Endodermal cell (in vitro differentiated cells): Measurements from ENCODE around the gene C2orf92. TPM values are rescaled to one million over a fixed set of nuclear protein-coding genes. Genes with fewer than 3 reads are reported as not detected.

ENCODE experiments used
- DNase-seq: peaks from one replicate; pipeline ENCODE4 v3.0.0-alpha.2; 2017
- H3K27ac ChIP-seq: 2 replicates; pipeline ENCODE4 v1.5.1; 2013; ENCODE audit warnings: mild to moderate bottlenecking, low read depth, low read length, moderate library complexity
- H3K27me3 ChIP-seq: 2 replicates; pipeline ENCODE4 v1.6.1; 2013; ENCODE audit warnings: mild to moderate bottlenecking, low read length, moderate library complexity; ENCODE audit not compliant: insufficient read depth, control insufficient read depth, poor library complexity, severe bottlenecking
- H3K36me3 ChIP-seq: 2 replicates; pipeline ENCODE4 v1.7.0; 2013; ENCODE audit warnings: mild to moderate bottlenecking, low read length, moderate library complexity; ENCODE audit not compliant: control insufficient read depth, insufficient read depth
- H3K4me1 ChIP-seq: one replicate; pipeline ENCODE4 v1.7.0; 2013; ENCODE audit warnings: low read length; ENCODE audit not compliant: control insufficient read depth, insufficient read depth
- H3K4me3 ChIP-seq: 2 replicates; pipeline ENCODE4 v1.5.1; 2013; ENCODE audit warnings: mild to moderate bottlenecking, low read length, moderate library complexity
- H3K9ac ChIP-seq: 2 replicates; pipeline ENCODE4 v1.6.1; 2013; ENCODE audit warnings: mild to moderate bottlenecking, low read length, moderate library complexity; ENCODE audit not compliant: poor library complexity, severe bottlenecking; ENCODE audit errors: extremely low read depth
- H3K9me3 ChIP-seq: 2 replicates; pipeline ENCODE4 v1.6.1; 2013; ENCODE audit warnings: mild to moderate bottlenecking, low read length, moderate library complexity; ENCODE audit not compliant: control insufficient read depth
- H3K27ac Mint-ChIP-seq: 2 replicates; pipeline ENCODE4 v1.8.0; 2020; ENCODE audit warnings: mixed read lengths
- H3K27me3 Mint-ChIP-seq: 2 replicates; pipeline ENCODE4 v1.8.0; 2021; ENCODE audit warnings: mild to moderate bottlenecking, mixed read lengths; ENCODE audit not compliant: insufficient read depth
- H3K36me3 Mint-ChIP-seq: 2 replicates; pipeline ENCODE4 v1.8.0; 2020; ENCODE audit warnings: low read depth, mixed read lengths
- H3K4me1 Mint-ChIP-seq: 2 replicates; pipeline ENCODE4 v1.8.0; 2020; ENCODE audit warnings: mixed read lengths
- H3K4me3 Mint-ChIP-seq: 2 replicates; pipeline ENCODE4 v1.8.0; 2020; ENCODE audit warnings: mild to moderate bottlenecking, moderate library complexity, mixed read lengths
- H3K9me3 Mint-ChIP-seq: 2 replicates; pipeline ENCODE4 v1.8.0; 2020; ENCODE audit warnings: mild to moderate bottlenecking, mixed read lengths
- CTCF ChIP-seq: fragments of 200-600 bp; sonication (generic); conservative IDR thresholded peaks from 2 replicates; pipeline ENCODE4 v1.5.0; 2021; ENCODE audit warnings: antibody characterized with exemption, mild to moderate bottlenecking
- WGBS, 2 experiments: methylation state at CpG; one replicate each; pipeline versions ENCODE4 v1.1.5 to v1.1.7; 2013; ENCODE audit warnings: missing lambda C conversion rate in 2 of 2, mixed read lengths in 1 of 2; ENCODE audit not compliant: insufficient coverage in 1 of 2, insufficient read length in 1 of 2; 5-methylcytosine and 5-hydroxymethylcytosine counted together
- total RNA-seq, 2 donors: library from RNA; stranded (reverse); fragmentation: NEBNext Ultra II Directional in 1 of 2; extraction: Animal tissue kit (Norgen Biotek cat#: 25700) in 1 of 2; gene quantifications; 2 replicates in 1 of 2; 3 replicates in 1 of 2; pipeline ENCODE4 v1.2.1, GENCODE V29; 2021

C2orf92 gene
- total RNA-seq, 2 donors from 2014 or later = 12.5 to 17.4 TPM

GRCh38 chr2:97653874-97654273 lies 15.6 kb upstream of the C2orf92 start:
- 86% methylated on average over 1 of the region's 1 CpG; no CpG with 5 or more reads in 1 of the 2 experiments for WGBS, 2 experiments

GRCh38 chr2:97654309-97654708 lies 15.2 kb upstream of the C2orf92 start:
- Histone ChIP-seq H3K9me3 (peaks cover 9% of the 10 kb centered on the region), H3K27me3 (no peaks in the 10 kb centered on the region), H3K4me1 (no peaks in the 10 kb centered on the region), H3K4me3 (no peak overlapping the region), H3K9ac (no peak overlapping the region), H3K27ac (no peak overlapping the region), H3K36me3 (peaks cover 41% of the 10 kb centered on the region)
- Mint-ChIP-seq H3K27ac (no peak overlapping the region), H3K36me3 (peaks cover 69% of the 10 kb centered on the region), H3K4me3 (no peak overlapping the region), H3K27me3 (no peaks in the 10 kb centered on the region), H3K4me1 (no peaks in the 10 kb centered on the region), H3K9me3 (peaks cover 27% of the 10 kb centered on the region)
- DNase-seq = no peak
- TF ChIP-seq CTCF = no peak
- WGBS, 2 experiments = 86 to 88% methylated on average over 5 of the region's 5 CpGs

More at GRCh38 chr2:97653874-97654273, 15.6 kb upstream of the C2orf92 start:
- Mint-ChIP-seq H3K4me3 (no peak overlapping the region), H3K27me3 (no peaks in the 10 kb centered on the region), H3K4me1 (no peaks in the 10 kb centered on the region), H3K27ac (no peak overlapping the region), H3K9me3 (peaks cover 27% of the 10 kb centered on the region), H3K36me3 (peaks cover 74% of the 10 kb centered on the region)
- no peak for TF ChIP-seq CTCF
- Histone ChIP-seq H3K9me3 (peaks cover 9% of the 10 kb centered on the region), H3K36me3 (peaks cover 45% of the 10 kb centered on the region), H3K4me1 (no peaks in the 10 kb centered on the region), H3K9ac (no peak overlapping the region), H3K27me3 (no peaks in the 10 kb centered on the region), H3K27ac (no peak overlapping the region), H3K4me3 (no peak overlapping the region)
- no peak for DNase-seq

- Histone ChIP-seq H3K27ac (no peak overlapping the region), H3K9ac (no peak overlapping the region), H3K36me3 (peaks cover 36% of the 10 kb centered on the region), H3K4me3 (no peak overlapping the region), H3K27me3 (no peaks in the 10 kb centered on the region), H3K4me1 (no peaks in the 10 kb centered on the region), H3K9me3 (peaks cover 9% of the 10 kb centered on the region)
- no peak for TF ChIP-seq CTCF
- DNase-seq = no peak
- Mint-ChIP-seq H3K4me3 (no peak overlapping the region), H3K4me1 (no peaks in the 10 kb centered on the region), H3K9me3 (peaks cover 27% of the 10 kb centered on the region), H3K36me3 (peaks cover 66% of the 10 kb centered on the region), H3K27ac (no peak overlapping the region), H3K27me3 (no peaks in the 10 kb centered on the region)
- 88% methylated on average over 2 of the region's 2 CpGs; no CpG with 5 or more reads in 1 of the 2 experiments for WGBS, 2 experiments
These were observed 14.7 kb upstream of the C2orf92 start for GRCh38 chr2:97654791-97655190.
